ENCODE data around the gene BTBD8.
A peak's percentile ranks its signal among the peaks of the same experiment; 100 is the strongest.
"Not testable (repeated sequence)": the region's sequence is repeated elsewhere in the genome, so short reads cannot be mapped to it uniquely, and the experiment has no call there.

BTBD8 gene

DNA sequence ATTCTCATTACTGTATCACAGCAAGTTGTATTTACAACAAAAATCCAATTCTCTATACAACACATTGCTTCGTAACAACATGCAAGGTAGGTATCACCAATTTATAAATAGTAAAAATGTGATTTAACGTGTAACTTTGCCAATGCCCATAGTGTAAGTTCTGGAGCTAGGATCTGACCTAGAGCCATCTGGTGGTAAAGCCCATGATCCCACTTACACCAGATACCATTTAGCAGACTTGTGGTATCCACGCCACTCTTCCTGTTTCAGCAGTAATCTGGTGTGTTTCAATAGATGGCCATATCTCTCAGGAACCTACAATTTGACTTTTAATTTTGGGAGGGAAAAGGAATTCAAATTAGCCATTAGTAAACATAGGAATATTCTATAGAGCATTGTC is 15.1 kb upstream of the BTBD8 start:
- Histone ChIP-seq H3K9me3 (ENCODE audit: severe bottlenecking) (no peaks in the 10 kb centered on the region), H3K4me1 (ENCODE audit: insufficient read depth, poor library complexity, severe bottlenecking) (no peaks in the 10 kb centered on the region), H3K27ac (ENCODE audit: poor library complexity, severe bottlenecking) (no peak overlapping the region), H3K4me3 (ENCODE audit: severe bottlenecking) (no peak overlapping the region), H3K27me3 (ENCODE audit: insufficient read depth, poor library complexity, severe bottlenecking) (no peaks in the 10 kb centered on the region), H3K36me3 (ENCODE audit: low read depth) (no peaks in the 10 kb centered on the region)
- ATAC-seq (ENCODE audit: low read depth) (no peak), DNase-seq (ENCODE audit: low spot score) (no peak)
- TF ChIP-seq, protein P1, sequence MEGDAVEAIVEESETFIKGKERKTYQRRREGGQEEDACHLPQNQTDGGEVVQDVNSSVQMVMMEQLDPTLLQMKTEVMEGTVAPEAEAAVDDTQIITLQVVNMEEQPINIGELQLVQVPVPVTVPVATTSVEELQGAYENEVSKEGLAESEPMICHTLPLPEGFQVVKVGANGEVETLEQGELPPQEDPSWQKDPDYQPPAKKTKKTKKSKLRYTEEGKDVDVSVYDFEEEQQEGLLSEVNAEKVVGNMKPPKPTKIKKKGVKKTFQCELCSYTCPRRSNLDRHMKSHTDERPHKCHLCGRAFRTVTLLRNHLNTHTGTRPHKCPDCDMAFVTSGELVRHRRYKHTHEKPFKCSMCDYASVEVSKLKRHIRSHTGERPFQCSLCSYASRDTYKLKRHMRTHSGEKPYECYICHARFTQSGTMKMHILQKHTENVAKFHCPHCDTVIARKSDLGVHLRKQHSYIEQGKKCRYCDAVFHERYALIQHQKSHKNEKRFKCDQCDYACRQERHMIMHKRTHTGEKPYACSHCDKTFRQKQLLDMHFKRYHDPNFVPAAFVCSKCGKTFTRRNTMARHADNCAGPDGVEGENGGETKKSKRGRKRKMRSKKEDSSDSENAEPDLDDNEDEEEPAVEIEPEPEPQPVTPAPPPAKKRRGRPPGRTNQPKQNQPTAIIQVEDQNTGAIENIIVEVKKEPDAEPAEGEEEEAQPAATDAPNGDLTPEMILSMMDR (IDR thresholded peaks at IDR 0.05; ENCODE audit: poor library complexity, severe bottlenecking): peak; percentile 19

DNA sequence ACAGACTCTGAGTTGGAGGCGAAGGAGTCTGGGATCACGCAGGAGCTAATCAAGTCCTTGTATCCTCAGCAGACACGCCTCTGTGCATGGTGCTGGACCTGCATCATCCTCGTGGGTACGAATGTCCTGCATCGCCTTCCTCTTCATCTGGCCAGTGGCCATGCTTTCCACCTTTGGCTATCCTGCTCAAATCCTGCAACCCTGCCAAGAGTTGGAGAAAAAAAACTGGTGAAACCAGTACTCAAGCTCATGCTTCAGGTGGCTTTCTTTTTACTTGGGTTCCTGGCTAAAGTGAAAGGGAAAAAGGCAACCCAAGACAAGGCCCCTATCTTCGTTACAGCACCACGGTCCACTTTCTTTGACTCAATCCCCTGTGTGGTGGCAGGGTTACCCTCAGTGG is 13.8 kb upstream of the BTBD8 start:
- Histone ChIP-seq H3K27ac (ENCODE audit: poor library complexity, severe bottlenecking) (no peak overlapping the region), H3K4me3 (ENCODE audit: severe bottlenecking) (no peak overlapping the region), H3K27me3 (ENCODE audit: insufficient read depth, poor library complexity, severe bottlenecking) (no peaks in the 10 kb centered on the region), H3K4me1 (ENCODE audit: insufficient read depth, poor library complexity, severe bottlenecking) (no peaks in the 10 kb centered on the region), H3K9me3 (ENCODE audit: severe bottlenecking) (no peaks in the 10 kb centered on the region), H3K36me3 (ENCODE audit: low read depth) (no peaks in the 10 kb centered on the region)
- DNase-seq (ENCODE audit: low spot score): no peak
- no peak for ATAC-seq (ENCODE audit: low read depth)
- TF ChIP-seq, protein P1 (IDR thresholded peaks at IDR 0.05; ENCODE audit: poor library complexity, severe bottlenecking): no peak

- TF ChIP-seq, protein P1 (IDR thresholded peaks at IDR 0.05; ENCODE audit: poor library complexity, severe bottlenecking): no peak
- no peaks in the 10 kb centered on the region for H3K4me1 ChIP-seq (ENCODE audit: insufficient read depth, poor library complexity, severe bottlenecking)
- no peak overlapping the region for H3K27ac ChIP-seq (ENCODE audit: poor library complexity, severe bottlenecking)
- H3K36me3 ChIP-seq (ENCODE audit: low read depth): no peaks in the 10 kb centered on the region
- DNase-seq (ENCODE audit: low spot score) (no peak), ATAC-seq (ENCODE audit: low read depth) (no peak)
- H3K9me3 ChIP-seq (ENCODE audit: severe bottlenecking): no peaks in the 10 kb centered on the region
- H3K27me3 ChIP-seq (ENCODE audit: insufficient read depth, poor library complexity, severe bottlenecking): no peaks in the 10 kb centered on the region
- no peak overlapping the region for H3K4me3 ChIP-seq (ENCODE audit: severe bottlenecking)
Measured at GRCh38 chr1:92070892-92071291, 9.3 kb upstream of the BTBD8 start.

- not testable (repeated sequence) for H3K27ac ChIP-seq (ENCODE audit: poor library complexity, severe bottlenecking); H3K9me3 ChIP-seq (ENCODE audit: severe bottlenecking); H3K4me1 ChIP-seq (ENCODE audit: insufficient read depth, poor library complexity, severe bottlenecking); DNase-seq (ENCODE audit: low spot score); H3K27me3 ChIP-seq (ENCODE audit: insufficient read depth, poor library complexity, severe bottlenecking); ATAC-seq (ENCODE audit: low read depth); H3K4me3 ChIP-seq (ENCODE audit: severe bottlenecking); H3K36me3 ChIP-seq (ENCODE audit: low read depth)
Measured at GRCh38 chr1:92074446-92074845, 5.7 kb upstream of the BTBD8 start.

DNA sequence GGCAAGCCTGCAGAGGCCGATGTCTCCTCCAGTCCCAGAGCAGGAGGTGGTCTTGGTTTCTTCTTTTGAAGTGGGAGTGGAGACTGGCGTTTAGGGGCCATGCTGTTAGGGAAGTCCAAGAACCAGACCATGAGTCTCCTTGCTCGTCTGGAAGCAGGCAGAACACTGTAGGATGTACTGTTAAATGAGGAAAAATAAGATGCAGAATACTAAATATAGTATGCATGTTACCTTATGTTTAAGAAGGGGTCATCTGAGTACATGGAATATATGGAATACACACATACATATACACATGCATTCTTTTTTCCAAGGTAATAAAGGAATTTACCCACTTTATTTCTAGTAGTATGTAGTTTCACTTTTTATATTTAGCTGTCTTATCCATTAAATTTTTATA is 4.8 kb upstream of the BTBD8 start, which contains the start of gene SETSIP:
TSS of gene SETSIP (minus strand) at position 101 of the 400 bp plus-strand sequence. CDS start at position 101, 0 bp downstream.
- H3K36me3 ChIP-seq (ENCODE audit: low read depth): no peaks in the 10 kb centered on the region
- no peaks in the 10 kb centered on the region for H3K9me3 ChIP-seq (ENCODE audit: severe bottlenecking)
- TF ChIP-seq, protein P1 (IDR thresholded peaks at IDR 0.05; ENCODE audit: poor library complexity, severe bottlenecking): no peak
- no peak for DNase-seq (ENCODE audit: low spot score)
- no peak for ATAC-seq (ENCODE audit: low read depth)
- no peaks in the 10 kb centered on the region for H3K4me1 ChIP-seq (ENCODE audit: insufficient read depth, poor library complexity, severe bottlenecking)
- H3K27me3 ChIP-seq (ENCODE audit: insufficient read depth, poor library complexity, severe bottlenecking): no peaks in the 10 kb centered on the region
- no peak within 1 kb of the TSS for H3K27ac ChIP-seq (ENCODE audit: poor library complexity, severe bottlenecking)
- no peak within 1 kb of the TSS for H3K4me3 ChIP-seq (ENCODE audit: severe bottlenecking)

All from RWPE2 (cell line).